Measurements from ENCODE around the gene SLC30A2. TPM values are rescaled to one million over a fixed set of nuclear protein-coding genes. Genes with fewer than 3 reads are reported as not detected.

SLC30A2 gene
- total and polyA plus RNA-seq, 10 donors, result not detected

DNA sequence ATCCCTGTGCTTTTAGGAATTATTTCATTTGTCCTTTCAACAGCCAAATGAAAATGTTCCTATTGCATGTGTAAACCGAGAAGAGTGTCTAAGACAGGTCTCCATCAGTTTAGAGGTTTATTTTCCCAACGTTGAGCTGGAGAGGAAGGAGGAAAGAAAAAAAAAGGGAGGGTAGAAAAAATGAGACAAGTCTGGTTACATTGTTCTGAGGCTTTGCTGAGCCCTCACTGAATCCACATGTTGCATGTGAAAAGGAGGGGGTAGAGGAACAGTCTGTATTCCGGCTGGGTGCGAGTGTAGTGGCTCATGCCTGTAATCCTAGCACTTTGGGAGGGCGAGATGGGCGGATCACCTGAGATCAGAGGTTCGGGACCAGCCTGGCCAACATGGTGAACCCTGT, 46.5 kb upstream of the SLC30A2 start:
- H3K36me3 ChIP-seq, result no peaks in the 10 kb centered on the region
- TF ChIP-seq POLR2AphosphoS5 (IDR thresholded peaks at IDR 0.05) (no peak), POLR2A (IDR thresholded peaks at IDR 0.05) (no peak)
- TF ChIP-seq, protein P1, sequence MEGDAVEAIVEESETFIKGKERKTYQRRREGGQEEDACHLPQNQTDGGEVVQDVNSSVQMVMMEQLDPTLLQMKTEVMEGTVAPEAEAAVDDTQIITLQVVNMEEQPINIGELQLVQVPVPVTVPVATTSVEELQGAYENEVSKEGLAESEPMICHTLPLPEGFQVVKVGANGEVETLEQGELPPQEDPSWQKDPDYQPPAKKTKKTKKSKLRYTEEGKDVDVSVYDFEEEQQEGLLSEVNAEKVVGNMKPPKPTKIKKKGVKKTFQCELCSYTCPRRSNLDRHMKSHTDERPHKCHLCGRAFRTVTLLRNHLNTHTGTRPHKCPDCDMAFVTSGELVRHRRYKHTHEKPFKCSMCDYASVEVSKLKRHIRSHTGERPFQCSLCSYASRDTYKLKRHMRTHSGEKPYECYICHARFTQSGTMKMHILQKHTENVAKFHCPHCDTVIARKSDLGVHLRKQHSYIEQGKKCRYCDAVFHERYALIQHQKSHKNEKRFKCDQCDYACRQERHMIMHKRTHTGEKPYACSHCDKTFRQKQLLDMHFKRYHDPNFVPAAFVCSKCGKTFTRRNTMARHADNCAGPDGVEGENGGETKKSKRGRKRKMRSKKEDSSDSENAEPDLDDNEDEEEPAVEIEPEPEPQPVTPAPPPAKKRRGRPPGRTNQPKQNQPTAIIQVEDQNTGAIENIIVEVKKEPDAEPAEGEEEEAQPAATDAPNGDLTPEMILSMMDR (IDR thresholded peaks at IDR 0.05 in 8 of 11, conservative IDR thresholded peaks at IDR 0.05 in 3 of 11), result no peak
- H3K27ac ChIP-seq, result no peak overlapping the region
- peaks cover 0 to 48% (median 0%) of the 10 kb centered on the region in 7 donors for H3K27me3 ChIP-seq (replicated peaks in 1 of 7)
- DNase-seq, result no peak
- 62 to 78% (median 70%) methylated on average over 7 of the region's 7 CpGs for WGBS, 5 donors
- peaks cover 0 to 18% (median 9%) of the 10 kb centered on the region in 6 donors for H3K4me1 ChIP-seq
- no peak overlapping the region for H3K4me3 ChIP-seq
- H3K9me3 ChIP-seq, result no peaks in the 10 kb centered on the region
- intact Hi-C loops (cut with DNase I; ENCODE audit: low total_unique reads), result no loop called here

DNA sequence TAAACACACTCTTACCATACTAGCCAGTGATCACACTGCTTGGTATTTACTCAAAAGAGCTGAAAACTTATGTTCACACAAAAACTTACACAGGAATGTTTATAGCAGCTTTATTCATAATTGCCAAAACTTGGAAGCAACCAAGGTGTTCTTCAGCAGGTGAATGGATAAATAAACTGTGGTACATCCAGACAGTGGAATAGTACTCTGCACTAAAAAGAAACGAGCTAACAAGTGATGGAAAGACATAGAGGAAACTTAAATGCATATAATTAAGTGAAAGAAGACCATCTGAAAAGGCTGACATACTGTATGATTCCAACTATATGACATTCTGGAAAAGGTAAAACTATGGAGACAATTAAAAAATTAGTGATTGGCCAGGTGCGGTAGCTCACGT, 45.0 kb upstream of the SLC30A2 start:
- no peaks in the 10 kb centered on the region for H3K36me3 ChIP-seq
- 82 to 89% (median 85%) methylated on average over 3 of the region's 3 CpGs for WGBS, 5 donors
- no peak overlapping the region for H3K4me3 ChIP-seq
- no peak for DNase-seq
- peaks cover 0 to 18% (median 9%) of the 10 kb centered on the region in 6 donors for H3K4me1 ChIP-seq
- no peaks in the 10 kb centered on the region for H3K9me3 ChIP-seq
- peaks cover 0 to 53% (median 0%) of the 10 kb centered on the region in 7 donors for H3K27me3 ChIP-seq (replicated peaks in 1 of 7)
- TF ChIP-seq, protein P1 (IDR thresholded peaks at IDR 0.05 in 8 of 11, conservative IDR thresholded peaks at IDR 0.05 in 3 of 11), result no peak
- TF ChIP-seq POLR2A (IDR thresholded peaks at IDR 0.05) (no peak), POLR2AphosphoS5 (IDR thresholded peaks at IDR 0.05) (no peak)
- no peak overlapping the region for H3K27ac ChIP-seq
- intact Hi-C loops (cut with DNase I; ENCODE audit: low total_unique reads), result no loop called here

DNA sequence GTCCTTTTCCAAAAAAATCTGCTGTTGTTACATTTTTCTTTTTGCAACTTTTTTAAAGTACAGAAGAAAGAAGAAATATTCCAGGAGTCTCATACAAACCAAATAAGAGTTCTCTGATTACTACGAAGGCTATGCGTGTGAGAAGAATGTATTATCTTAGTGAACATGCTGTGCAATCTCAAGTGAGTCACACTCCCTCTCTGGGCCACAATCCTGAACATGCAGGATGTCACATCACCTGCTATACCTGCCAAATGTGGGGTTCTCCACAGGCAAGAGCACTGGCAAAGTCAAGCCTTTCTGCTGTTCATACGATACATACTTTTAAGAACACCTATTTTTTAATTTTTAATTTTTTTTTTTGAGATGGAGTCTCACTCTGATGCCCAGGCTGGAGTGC, 43.2 kb upstream of the SLC30A2 start:
- Histone ChIP-seq H3K36me3 (no peaks in the 10 kb centered on the region), H3K9me3 (no peaks in the 10 kb centered on the region), H3K27ac (no peak overlapping the region), H3K4me1 (peaks cover 0 to 6% (median 2%) of the 10 kb centered on the region in 6 donors), H3K27me3 (replicated peaks in 1 of 7) (peaks cover 0 to 70% (median 0%) of the 10 kb centered on the region in 7 donors), H3K4me3 (no peak overlapping the region)
- TF ChIP-seq, protein P1 (IDR thresholded peaks at IDR 0.05 in 8 of 11, conservative IDR thresholded peaks at IDR 0.05 in 3 of 11), result no peak
- TF ChIP-seq POLR2A (IDR thresholded peaks at IDR 0.05) (no peak), POLR2AphosphoS5 (IDR thresholded peaks at IDR 0.05) (no peak)
- intact Hi-C loops (cut with DNase I; ENCODE audit: low total_unique reads), result no loop called here
- DNase-seq, result no peak
- WGBS, 5 donors, result 93 to 97% (median 95%) methylated on average over 3 of the region's 3 CpGs

DNA sequence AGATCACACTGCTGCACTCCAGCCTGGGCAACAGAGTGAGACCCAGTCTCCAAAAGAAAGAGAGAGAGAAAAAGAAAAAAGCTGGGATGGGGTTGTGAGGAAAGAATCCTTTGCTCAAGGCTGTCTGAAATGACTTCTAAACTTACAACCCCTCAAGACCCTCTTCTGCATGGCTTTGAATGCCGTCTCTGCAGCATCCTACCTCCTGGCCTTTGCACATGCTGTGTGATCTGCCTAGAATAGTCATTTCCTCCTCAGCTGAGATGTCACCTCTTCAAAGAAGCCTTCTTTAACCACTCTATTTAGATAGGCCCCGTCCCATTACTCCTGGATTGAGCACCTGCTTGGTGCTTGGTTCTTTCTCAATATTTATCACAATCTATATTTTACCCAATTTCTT, 38.9 kb upstream of the SLC30A2 start:
- intact Hi-C loops (cut with DNase I; ENCODE audit: low total_unique reads), result no loop called here
- Histone ChIP-seq H3K36me3 (no peaks in the 10 kb centered on the region), H3K9me3 (no peaks in the 10 kb centered on the region), H3K27ac (no peak overlapping the region), H3K4me1 (no peaks in the 10 kb centered on the region), H3K27me3 (replicated peaks in 1 of 7) (peaks cover 0 to 50% (median 0%) of the 10 kb centered on the region in 7 donors), H3K4me3 (no peak overlapping the region)
- TF ChIP-seq, protein P1 (IDR thresholded peaks at IDR 0.05 in 8 of 11, conservative IDR thresholded peaks at IDR 0.05 in 3 of 11), result no peak
- no peak for TF ChIP-seq POLR2AphosphoS5 (IDR thresholded peaks at IDR 0.05)
- TF ChIP-seq POLR2A (IDR thresholded peaks at IDR 0.05), result no peak
- 72 to 78% (median 75%) methylated on average over 2 of the region's 2 CpGs for WGBS, 5 donors
- DNase-seq, result no peak

Data from spleen (tissue), 11 donors.